Colonic mucosa (tissue), 4 donors: ENCODE measurements around the gene PLCL1. TPM values are rescaled to one million over a fixed set of nuclear protein-coding genes. Genes with fewer than 3 reads are reported as not detected.

ENCODE experiments used
- DNase-seq: peaks from one replicate; pipeline ENCODE4 v3.0.0-alpha.2; 2020
- H3K27ac ChIP-seq: fragments of 200-600 bp; one replicate; pipeline ENCODE4 v1.8.0; 2021
- H3K27me3 ChIP-seq: fragments of 200-600 bp; one replicate; pipeline ENCODE4 v1.8.0; 2021
- H3K36me3 ChIP-seq: fragments of 200-600 bp; one replicate; pipeline ENCODE4 v1.8.0; 2021
- H3K4me1 ChIP-seq: fragments of 200-600 bp; one replicate; pipeline ENCODE4 v1.8.0; 2021; ENCODE audit warnings: mild to moderate bottlenecking
- H3K4me3 ChIP-seq: fragments of 200-600 bp; one replicate; pipeline ENCODE4 v1.8.0; 2021
- H3K9ac ChIP-seq, 2 donors: one replicate each; pipeline ENCODE4 v1.7.0; 2013; ENCODE audit warnings: control low read depth in 2 of 2, low read depth in 2 of 2, low read length in 2 of 2
- H3K9me3 ChIP-seq: fragments of 200-600 bp; one replicate; pipeline ENCODE4 v1.8.0; 2021
- CTCF ChIP-seq: fragments of 200-600 bp; IDR thresholded peaks from one replicate; pipeline ENCODE4 v1.8.0; 2022; ENCODE audit warnings: antibody characterized with exemption, mild to moderate bottlenecking
- intact Hi-C: fragments of 100-400 bp; cut with DNase I; formaldehyde crosslinking; loops from one replicate; pipeline ENCODE4 v1.14.1; 2022
- total RNA-seq, 2 donors: library from RNA; stranded (reverse); fragmentation: NEBNext Ultra II Directional in 1 of 2; extraction: Animal tissue kit (Norgen Biotek cat#: 25700) in 1 of 2; gene quantifications; one replicate each; pipeline ENCODE4 v1.2.1, GENCODE V29; 2021
- donor health status: healthy.
- donor health status: DM: no; HTN: no; CAD: no.
- donor health status: DM: no; HTN: no; CAD: no.

PLCL1 gene
- total RNA-seq, 2 donors from 2014 or later, result 0.30 to 1.3 TPM

GRCh38 chr2:197925204-197925603 is 120.8 kb downstream of the PLCL1 start:
- H3K4me1 ChIP-seq, result no peaks in the 10 kb centered on the region
- no peaks in the 10 kb centered on the region for H3K27me3 ChIP-seq
- no peak for TF ChIP-seq CTCF
- no peaks in the 10 kb centered on the region for H3K9me3 ChIP-seq
- no peaks in the 10 kb centered on the region for H3K36me3 ChIP-seq
- H3K4me3 ChIP-seq, result no peak overlapping the region
- intact Hi-C loops, result no loop called here
- no peak for DNase-seq
- H3K27ac ChIP-seq, result no peak overlapping the region
- H3K9ac ChIP-seq, result no peak overlapping the region

- Histone ChIP-seq H3K27ac (no peak overlapping the region), H3K4me3 (no peak overlapping the region), H3K9me3 (no peaks in the 10 kb centered on the region), H3K36me3 (no peaks in the 10 kb centered on the region), H3K9ac (no peak overlapping the region), H3K27me3 (no peaks in the 10 kb centered on the region), H3K4me1 (no peaks in the 10 kb centered on the region)
- TF ChIP-seq CTCF, result no peak
- DNase-seq, result no peak
- intact Hi-C loops, result no loop called here
Observed at GRCh38 chr2:197925976-197926375, 121.6 kb downstream of the PLCL1 start.

- H3K9me3 ChIP-seq, result no peaks in the 10 kb centered on the region
- no peaks in the 10 kb centered on the region for H3K4me1 ChIP-seq
- H3K27ac ChIP-seq, result no peak overlapping the region
- no peaks in the 10 kb centered on the region for H3K36me3 ChIP-seq
- no peak for DNase-seq
- H3K27me3 ChIP-seq, result no peaks in the 10 kb centered on the region
- TF ChIP-seq CTCF, result no peak
- H3K4me3 ChIP-seq, result no peak overlapping the region
- no peak overlapping the region for H3K9ac ChIP-seq
- intact Hi-C loops, result no loop called here
Observed at GRCh38 chr2:197926673-197927072, 122.3 kb downstream of the PLCL1 start.

GRCh38 chr2:197927994-197928393 is 123.6 kb downstream of the PLCL1 start:
- Histone ChIP-seq H3K9me3 (no peaks in the 10 kb centered on the region), H3K27ac (no peak overlapping the region), H3K36me3 (no peaks in the 10 kb centered on the region), H3K4me1 (no peaks in the 10 kb centered on the region), H3K4me3 (no peak overlapping the region), H3K9ac (no peak overlapping the region), H3K27me3 (no peaks in the 10 kb centered on the region)
- DNase-seq, result no peak
- no peak for TF ChIP-seq CTCF
- intact Hi-C loops, result no loop called here

GRCh38 chr2:197929008-197929885 is 124.9 kb downstream of the PLCL1 start:
- Histone ChIP-seq H3K36me3 (no peaks in the 10 kb centered on the region), H3K4me1 (no peaks in the 10 kb centered on the region), H3K9me3 (no peaks in the 10 kb centered on the region), H3K27me3 (no peaks in the 10 kb centered on the region), H3K9ac (no peak overlapping the region), H3K4me3 (no peak overlapping the region), H3K27ac (no peak overlapping the region)
- no peak for DNase-seq
- TF ChIP-seq CTCF, result no peak
- intact Hi-C loops, result no loop called here
